ENCODE data around the gene ARHGEF11. TPM values are rescaled to one million over a fixed set of nuclear protein-coding genes. Genes with fewer than 3 reads are reported as not detected.

Gene ARHGEF11
- total and polyA plus RNA-seq, 8 donors = 6.6 to 125 (median 32.7) TPM

DNA sequence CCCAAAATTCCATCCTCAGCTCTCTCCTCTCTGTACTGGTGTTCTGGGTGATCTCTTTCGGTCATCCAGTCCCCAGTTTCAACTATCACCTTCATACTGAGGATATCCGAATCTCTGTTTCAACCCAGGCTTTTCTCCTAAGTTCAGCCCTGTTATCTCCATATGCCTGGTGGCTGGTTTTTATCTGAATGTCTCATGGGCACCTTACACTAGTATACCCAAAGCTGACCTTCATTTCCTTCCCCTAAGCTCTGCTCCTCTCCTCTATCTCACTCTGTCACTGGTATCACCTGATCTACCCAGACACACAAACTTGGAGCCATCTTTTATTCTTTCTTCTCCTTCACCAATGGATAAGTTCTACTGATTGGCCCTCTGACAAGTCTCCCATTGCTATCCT lies 72.1 kb downstream of the ARHGEF11 start:
- no peaks in the 10 kb centered on the region for H3K9me3 ChIP-seq
- peaks cover 31 to 97% (median 97%) of the 10 kb centered on the region in 4 donors for H3K36me3 ChIP-seq
- TF ChIP-seq EP300 (IDR thresholded peaks at IDR 0.05) (no peak), POLR2A (IDR thresholded peaks at IDR 0.05) (no peak), POLR2AphosphoS5 (IDR thresholded peaks at IDR 0.05) (no peak)
- TF ChIP-seq, protein P1, sequence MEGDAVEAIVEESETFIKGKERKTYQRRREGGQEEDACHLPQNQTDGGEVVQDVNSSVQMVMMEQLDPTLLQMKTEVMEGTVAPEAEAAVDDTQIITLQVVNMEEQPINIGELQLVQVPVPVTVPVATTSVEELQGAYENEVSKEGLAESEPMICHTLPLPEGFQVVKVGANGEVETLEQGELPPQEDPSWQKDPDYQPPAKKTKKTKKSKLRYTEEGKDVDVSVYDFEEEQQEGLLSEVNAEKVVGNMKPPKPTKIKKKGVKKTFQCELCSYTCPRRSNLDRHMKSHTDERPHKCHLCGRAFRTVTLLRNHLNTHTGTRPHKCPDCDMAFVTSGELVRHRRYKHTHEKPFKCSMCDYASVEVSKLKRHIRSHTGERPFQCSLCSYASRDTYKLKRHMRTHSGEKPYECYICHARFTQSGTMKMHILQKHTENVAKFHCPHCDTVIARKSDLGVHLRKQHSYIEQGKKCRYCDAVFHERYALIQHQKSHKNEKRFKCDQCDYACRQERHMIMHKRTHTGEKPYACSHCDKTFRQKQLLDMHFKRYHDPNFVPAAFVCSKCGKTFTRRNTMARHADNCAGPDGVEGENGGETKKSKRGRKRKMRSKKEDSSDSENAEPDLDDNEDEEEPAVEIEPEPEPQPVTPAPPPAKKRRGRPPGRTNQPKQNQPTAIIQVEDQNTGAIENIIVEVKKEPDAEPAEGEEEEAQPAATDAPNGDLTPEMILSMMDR (IDR thresholded peaks at IDR 0.05) = no peak
- H3K4me1 ChIP-seq = peaks cover 0 to 13% (median 8%) of the 10 kb centered on the region in 4 donors
- intact Hi-C loops (cut with DNase I; ENCODE audit: low total_unique reads) = no loop called here
- no peak overlapping the region for H3K27ac ChIP-seq
- H3K27me3 ChIP-seq = no peaks in the 10 kb centered on the region
- DNase-seq = no peak
- no peak overlapping the region for H3K4me3 ChIP-seq
- 92 to 97% (median 96%) methylated on average over 2 of the region's 2 CpGs for WGBS, 5 donors

DNA sequence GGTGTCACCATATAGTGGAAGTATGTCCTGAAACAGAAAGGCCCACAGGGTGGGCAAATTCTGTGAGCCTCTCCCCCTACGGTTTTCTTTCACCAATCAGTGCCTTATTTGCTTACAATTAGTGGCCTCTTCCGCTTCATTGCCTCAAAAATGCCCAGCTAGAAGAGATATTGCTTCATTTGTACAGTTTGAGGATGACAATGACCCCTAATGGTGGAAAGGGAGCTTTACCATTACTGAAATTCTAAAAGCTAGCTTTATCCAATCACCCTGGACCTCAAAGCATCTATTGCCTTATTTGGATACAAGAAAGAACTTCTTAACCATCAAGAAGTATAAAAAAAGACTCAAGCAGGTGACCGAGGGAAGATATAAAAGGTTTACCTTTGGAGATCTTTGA lies 75.5 kb downstream of the ARHGEF11 start:
- TF ChIP-seq POLR2AphosphoS5 (IDR thresholded peaks at IDR 0.05) (no peak), POLR2A (IDR thresholded peaks at IDR 0.05) (no peak), EP300 (IDR thresholded peaks at IDR 0.05) (no peak)
- TF ChIP-seq, protein P1 (IDR thresholded peaks at IDR 0.05) = no peak
- Histone ChIP-seq H3K36me3 (peaks cover 8 to 97% (median 94%) of the 10 kb centered on the region in 4 donors), H3K27me3 (no peaks in the 10 kb centered on the region), H3K4me1 (peaks cover 0 to 17% (median 8%) of the 10 kb centered on the region in 4 donors), H3K9me3 (no peaks in the 10 kb centered on the region), H3K27ac (no peak overlapping the region), H3K4me3 (no peak overlapping the region)
- no peak for DNase-seq
- intact Hi-C loops (cut with DNase I; ENCODE audit: low total_unique reads) = no loop called here
- 60 to 74% (median 67%) methylated on average over 3 of the region's 3 CpGs for WGBS, 5 donors

DNA sequence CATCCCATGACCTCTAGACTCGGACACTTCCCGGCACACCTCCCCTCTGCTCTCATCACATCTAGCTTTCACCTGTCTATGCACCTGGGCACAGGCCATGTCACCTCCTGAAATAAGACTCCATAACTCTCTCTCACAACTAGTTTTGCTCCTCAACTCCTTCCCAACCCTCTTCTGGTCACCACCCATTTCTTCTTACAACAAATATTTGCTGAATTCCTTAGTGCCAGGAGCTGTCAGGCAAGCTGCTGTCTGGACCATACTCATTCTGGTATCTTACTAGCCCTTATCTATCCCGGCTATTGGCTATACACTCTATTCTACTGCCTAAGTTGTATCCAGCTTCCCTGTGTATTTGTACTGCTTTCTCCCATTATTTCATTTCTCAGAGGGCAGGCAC lies 76.0 kb downstream of the ARHGEF11 start:
- Histone ChIP-seq H3K4me1 (peaks cover 0 to 17% (median 8%) of the 10 kb centered on the region in 4 donors), H3K36me3 (peaks cover 8 to 95% (median 92%) of the 10 kb centered on the region in 4 donors), H3K27ac (peak overlapping the region in 1 of 5 donors; percentile 50), H3K4me3 (no peak overlapping the region), H3K9me3 (no peaks in the 10 kb centered on the region), H3K27me3 (no peaks in the 10 kb centered on the region)
- TF ChIP-seq POLR2AphosphoS5 (IDR thresholded peaks at IDR 0.05) (peak in 2 of 3 donors; percentile 26 to 40), POLR2A (IDR thresholded peaks at IDR 0.05) (no peak)
- intact Hi-C loops (cut with DNase I; ENCODE audit: low total_unique reads) = no loop called here
- DNase-seq = peak in 1 of 2 donors; percentile 25
- whole genome bisulfite sequencing, 5 donors = 30 to 55% (median 48%) methylated on average over 3 of the region's 3 CpGs

DNA sequence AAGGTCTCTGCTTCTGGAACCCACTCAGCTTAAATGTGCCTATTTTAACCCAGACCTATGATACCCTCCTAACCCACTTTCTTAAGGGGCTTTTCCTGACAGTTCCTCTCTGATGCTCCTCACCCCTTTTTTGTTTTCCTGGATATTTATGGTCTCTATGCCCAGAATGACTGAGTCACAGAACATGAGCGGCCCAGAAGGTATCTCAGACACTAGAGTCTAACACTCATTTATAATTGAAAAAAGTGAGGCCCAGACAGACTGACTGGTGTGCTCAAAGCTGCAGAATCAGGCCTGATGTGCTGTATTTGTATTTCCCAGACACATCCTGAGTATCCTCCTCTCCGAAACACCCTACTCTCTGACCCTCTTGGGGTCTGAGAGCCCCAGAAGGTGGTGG lies 81.1 kb downstream of the ARHGEF11 start:
- TF ChIP-seq POLR2AphosphoS5 (IDR thresholded peaks at IDR 0.05) (no peak), EP300 (IDR thresholded peaks at IDR 0.05) (no peak), POLR2A (IDR thresholded peaks at IDR 0.05) (no peak)
- TF ChIP-seq, protein P1 (IDR thresholded peaks at IDR 0.05) = no peak
- Histone ChIP-seq H3K4me1 (peaks cover 0 to 11% (median 5%) of the 10 kb centered on the region in 4 donors), H3K36me3 (peaks cover 36 to 94% (median 90%) of the 10 kb centered on the region in 4 donors), H3K27me3 (no peaks in the 10 kb centered on the region), H3K27ac (no peak overlapping the region), H3K4me3 (no peak overlapping the region), H3K9me3 (no peaks in the 10 kb centered on the region)
- WGBS, 5 donors = 91 to 96% (median 95%) methylated on average over 2 of the region's 2 CpGs
- no peak for DNase-seq
- intact Hi-C loops (cut with DNase I; ENCODE audit: low total_unique reads) = no loop called here

DNA sequence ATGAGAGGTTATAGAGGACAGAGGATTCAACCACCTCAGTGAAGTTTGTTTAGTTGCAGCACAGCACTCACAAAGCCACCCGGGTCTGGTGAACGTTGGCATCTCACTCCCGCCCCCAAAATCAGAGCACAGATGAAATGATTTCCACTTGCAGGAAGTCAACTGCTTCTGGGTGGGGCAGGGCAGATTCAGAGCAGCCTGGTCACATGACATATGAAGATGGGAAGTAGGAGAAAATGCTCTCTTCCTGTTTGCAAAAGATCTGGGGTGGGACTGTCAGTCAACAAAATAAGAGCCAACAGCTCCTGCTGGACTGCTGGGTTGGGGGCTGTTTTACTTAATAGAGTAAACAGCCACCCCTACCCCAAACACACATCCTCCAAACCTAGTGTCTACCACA lies 81.9 kb downstream of the ARHGEF11 start:
- 48 to 56% (median 53%) methylated on average over 3 of the region's 3 CpGs for WGBS, 5 donors
- peaks cover 40 to 94% (median 91%) of the 10 kb centered on the region in 4 donors for H3K36me3 ChIP-seq
- H3K4me3 ChIP-seq = no peak overlapping the region
- peak in 1 of 2 donors; percentile 45 for DNase-seq
- H3K4me1 ChIP-seq = peaks cover 0 to 6% (median 0%) of the 10 kb centered on the region in 4 donors
- TF ChIP-seq EP300 (IDR thresholded peaks at IDR 0.05) = no peak
- TF ChIP-seq POLR2AphosphoS5 (IDR thresholded peaks at IDR 0.05) = no peak
- intact Hi-C loops (cut with DNase I; ENCODE audit: low total_unique reads) = no loop called here
- peak overlapping the region in 1 of 5 donors; percentile 39 for H3K27ac ChIP-seq
- no peaks in the 10 kb centered on the region for H3K27me3 ChIP-seq
- H3K9me3 ChIP-seq = no peaks in the 10 kb centered on the region
